ENCODE measurements around the gene OPCML.

GRCh38 chr11:133015457-133015856 lies 516.8 kb downstream of the OPCML start:
- TF ChIP-seq CTCF (IDR thresholded peaks at IDR 0.05) = no peak
- TF ChIP-seq POLR2A (IDR thresholded peaks at IDR 0.05; ENCODE audit: low read depth) = no peak

All from esophagus muscularis mucosa (tissue), 3 donors.